GM18502 (cell line): ENCODE results near the gene CEP89.
"Not testable (repeated sequence)": the region's sequence is repeated elsewhere in the genome, so short reads cannot be mapped to it uniquely, and the experiment has no call there.

Source experiments
- ATAC-seq: cut with Tn5 transposase; IDR thresholded peaks from one replicate; pipeline ENCODE4 v1.9.1; 2021; ENCODE audit warnings: mild to moderate bottlenecking; ENCODE audit not compliant: unreplicated experiment, poor library complexity

Gene CEP89

GRCh38 chr19:32857584-32857983 lies 114.2 kb downstream of the CEP89 start:
- ATAC-seq: no peak

- not testable (repeated sequence) for ATAC-seq
Observed at GRCh38 chr19:32856818-32857217, 114.9 kb downstream of the CEP89 start.

- ATAC-seq: no peak
Observed at GRCh38 chr19:32852216-32852615, 119.5 kb downstream of the CEP89 start.

- ATAC-seq: not testable (repeated sequence)
Observed at GRCh38 chr19:32848035-32848434, 123.7 kb downstream of the CEP89 start.

- ATAC-seq: no peak
Observed at GRCh38 chr19:32843716-32844245, 128.0 kb downstream of the CEP89 start.

- ATAC-seq: no peak
Observed at GRCh38 chr19:32842061-32842460, 129.7 kb downstream of the CEP89 start.

- no peak for ATAC-seq
Observed at GRCh38 chr19:32837531-32837930, 134.2 kb downstream of the CEP89 start.

GRCh38 chr19:32833388-32833787 lies 138.4 kb downstream of the CEP89 start:
- not testable (repeated sequence) for ATAC-seq

- not testable (repeated sequence) for ATAC-seq
Observed at GRCh38 chr19:32832825-32833224, 138.9 kb downstream of the CEP89 start.

GRCh38 chr19:32832094-32832493 lies 139.7 kb downstream of the CEP89 start:
- not testable (repeated sequence) for ATAC-seq

GRCh38 chr19:32831611-32832010 lies 140.1 kb downstream of the CEP89 start:
- ATAC-seq: no peak

- no peak for ATAC-seq
Observed at GRCh38 chr19:32830231-32831014, 141.3 kb downstream of the CEP89 start.

GRCh38 chr19:32829345-32829896 lies 142.3 kb downstream of the CEP89 start:
- ATAC-seq: no peak

- no peak for ATAC-seq
Observed at GRCh38 chr19:32828643-32829344, 143.0 kb downstream of the CEP89 start.

- ATAC-seq: no peak
Observed at GRCh38 chr19:32828139-32828538, 143.6 kb downstream of the CEP89 start.
